NCI-H128 (cell line): ENCODE data around the gene HIVEP1.

ENCODE experiments used
- DNase-seq: peaks from one replicate; lab custom pipeline; 2025; ENCODE audit not compliant: unreplicated experiment; lab: John Stamatoyannopoulos, UW

HIVEP1 gene

GRCh38 chr6:11992086-11992485 is 20.0 kb upstream of the HIVEP1 start:
- no peak for DNase-seq

- no peak for DNase-seq
These were observed 17.1 kb upstream of the HIVEP1 start for GRCh38 chr6:11994875-11995461.

- no peak for DNase-seq
These were observed 15.4 kb upstream of the HIVEP1 start for GRCh38 chr6:11996751-11997150.

- DNase-seq = no peak
These were observed 12.9 kb upstream of the HIVEP1 start for GRCh38 chr6:11999246-11999645.

- DNase-seq = no peak
These were observed 11.9 kb upstream of the HIVEP1 start for GRCh38 chr6:12000174-12000573.

GRCh38 chr6:12001004-12001705 is 11.0 kb upstream of the HIVEP1 start:
- DNase-seq = no peak

GRCh38 chr6:12001706-12002435 is 10.2 kb upstream of the HIVEP1 start:
- DNase-seq = no peak

- no peak for DNase-seq
These were observed 4.6 kb upstream of the HIVEP1 start for GRCh38 chr6:12007473-12007872.

- no peak for DNase-seq
These were observed 4.2 kb upstream of the HIVEP1 start for GRCh38 chr6:12007887-12008286.

- peak; percentile 52 for DNase-seq
These were observed 3.5 kb upstream of the HIVEP1 start for GRCh38 chr6:12008366-12009179.

GRCh38 chr6:12009180-12009685 is 2.9 kb upstream of the HIVEP1 start:
- DNase-seq = no peak

GRCh38 chr6:12009876-12010634 is 2.1 kb upstream of the HIVEP1 start:
- DNase-seq = no peak

GRCh38 chr6:12010635-12011275 is 1.4 kb upstream of the HIVEP1 start:
- DNase-seq = peak; percentile 46

GRCh38 chr6:12011276-12012037 is 655 bp upstream of the HIVEP1 start:
- DNase-seq = peak; percentile 52

GRCh38 chr6:12012558-12013306 is 620 bp downstream of the HIVEP1 start:
- peak; percentile 41 for DNase-seq

- peak; percentile 41 for DNase-seq
These were observed 1.2 kb downstream of the HIVEP1 start for GRCh38 chr6:12013307-12013719.

GRCh38 chr6:12014027-12014872 is 2.1 kb downstream of the HIVEP1 start:
- DNase-seq = no peak

GRCh38 chr6:12014873-12015149 is 2.7 kb downstream of the HIVEP1 start:
- DNase-seq = no peak
